HG03460 (cell line): Measurements from ENCODE around the gene CLMP.
"Not testable (repeated sequence)": the region's sequence is repeated elsewhere in the genome, so short reads cannot be mapped to it uniquely, and the experiment has no call there.

Source experiments
- ATAC-seq: cut with Tn5 transposase; IDR thresholded peaks from one replicate; pipeline ENCODE4 v1.9.1; 2021; ENCODE audit not compliant: unreplicated experiment

CLMP gene

GRCh38 chr11:123139206-123139605 lies 55.8 kb downstream of the CLMP start:
- no peak for ATAC-seq

GRCh38 chr11:123137431-123138224 lies 57.4 kb downstream of the CLMP start:
- ATAC-seq = no peak

- no peak for ATAC-seq
Observed at GRCh38 chr11:123135863-123136446, 59.1 kb downstream of the CLMP start.

DNA sequence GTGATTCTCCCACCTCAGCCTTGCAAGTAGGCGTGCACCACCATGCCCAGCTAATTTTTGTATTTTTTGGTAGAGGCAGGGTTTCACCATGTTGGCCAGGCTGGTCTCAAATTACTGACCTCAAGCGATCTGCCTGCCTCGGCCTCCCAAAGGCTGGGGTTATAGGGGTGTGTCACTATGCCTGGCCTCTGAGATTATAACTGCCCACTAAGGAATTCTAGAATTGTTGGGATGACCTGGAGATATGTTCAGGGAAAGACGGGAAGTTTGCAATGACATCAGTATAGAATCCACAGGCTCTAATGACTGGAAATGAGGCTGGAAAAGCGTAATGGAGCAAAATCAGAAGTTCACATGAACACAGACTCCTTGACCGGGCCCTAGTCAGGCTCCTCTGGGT lies 62.2 kb downstream of the CLMP start:
- no peak for ATAC-seq

GRCh38 chr11:123132034-123132766 lies 62.8 kb downstream of the CLMP start:
- ATAC-seq = not testable (repeated sequence)

DNA sequence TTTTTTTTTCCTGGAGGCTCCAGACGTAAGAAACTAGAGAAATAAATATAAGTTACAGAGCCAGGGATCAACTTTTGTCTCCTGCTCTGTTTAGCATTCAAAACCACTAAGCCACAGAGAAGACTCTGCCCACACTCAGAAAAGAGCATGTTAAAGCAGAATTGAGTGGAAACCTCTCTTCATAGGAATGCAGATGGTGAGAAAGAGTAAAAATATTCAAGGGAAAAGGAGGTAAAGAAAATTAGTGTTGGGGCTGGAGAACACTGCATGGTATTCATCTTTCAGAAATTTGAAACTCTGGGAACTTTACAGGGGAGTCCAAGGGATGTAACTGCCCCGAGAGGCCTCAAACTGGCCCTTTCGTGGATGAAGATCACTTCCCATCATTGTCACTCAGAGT lies 65.1 kb downstream of the CLMP start:
- ATAC-seq = no peak

DNA sequence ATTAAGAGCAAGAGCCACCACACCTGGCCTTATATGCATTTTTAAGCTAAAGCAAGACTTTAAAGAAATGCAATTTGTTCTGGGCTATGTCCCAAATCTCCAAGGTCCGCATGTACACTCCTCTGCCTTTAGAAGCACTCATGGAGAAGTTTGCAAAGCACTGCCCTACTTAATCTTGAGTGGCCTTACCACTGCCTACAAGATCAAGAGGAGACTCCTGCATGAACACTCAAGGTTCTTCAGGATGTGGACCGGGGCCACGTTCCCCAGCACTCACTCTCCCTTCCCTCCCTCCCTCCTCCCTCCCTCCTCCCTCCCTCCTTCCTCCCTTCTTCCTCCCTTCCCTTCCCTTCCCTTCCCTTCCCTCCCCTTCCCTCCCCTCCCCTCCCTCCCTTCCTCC lies 69.9 kb downstream of the CLMP start:
- ATAC-seq = no peak

DNA sequence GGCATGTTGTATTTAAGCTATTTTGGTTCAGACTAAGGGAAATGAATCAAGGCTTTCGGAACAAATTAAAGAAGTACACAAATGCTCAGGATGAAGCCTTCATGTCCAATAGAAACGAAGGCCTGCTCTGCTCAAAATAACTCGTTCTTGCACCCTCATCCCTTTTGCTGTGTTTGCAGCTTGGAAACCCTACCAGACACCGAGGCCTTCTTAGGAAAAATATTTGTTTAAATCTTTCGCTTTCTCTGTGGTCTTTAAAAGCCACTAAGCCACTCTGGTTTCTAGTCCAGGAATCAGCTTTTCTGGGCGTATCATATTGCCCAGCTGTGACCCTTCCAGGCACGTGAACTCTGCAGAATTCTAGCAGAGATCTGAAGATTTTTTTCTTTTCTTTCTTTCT lies 72.2 kb downstream of the CLMP start:
- no peak for ATAC-seq

- ATAC-seq = no peak
Observed at GRCh38 chr11:123122341-123122740, 72.7 kb downstream of the CLMP start.

DNA sequence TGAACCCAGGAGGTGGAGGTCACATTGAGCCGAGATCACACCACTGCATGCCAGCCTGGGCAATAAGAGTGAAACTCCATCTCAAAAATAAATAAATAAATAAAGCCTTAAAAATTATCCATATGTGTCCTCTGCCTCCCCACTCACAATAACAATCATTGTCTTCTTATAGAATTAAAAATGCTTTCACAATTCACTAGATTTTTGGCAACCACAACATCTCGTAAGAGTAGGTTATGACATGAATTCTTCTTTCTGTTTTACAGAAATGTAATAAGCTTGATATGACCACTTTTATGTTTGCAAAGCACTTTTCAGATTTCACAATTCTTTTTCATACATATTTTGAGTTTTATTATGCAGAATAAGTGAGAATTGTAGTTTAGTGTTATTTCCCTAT lies 78.6 kb downstream of the CLMP start:
- no peak for ATAC-seq

DNA sequence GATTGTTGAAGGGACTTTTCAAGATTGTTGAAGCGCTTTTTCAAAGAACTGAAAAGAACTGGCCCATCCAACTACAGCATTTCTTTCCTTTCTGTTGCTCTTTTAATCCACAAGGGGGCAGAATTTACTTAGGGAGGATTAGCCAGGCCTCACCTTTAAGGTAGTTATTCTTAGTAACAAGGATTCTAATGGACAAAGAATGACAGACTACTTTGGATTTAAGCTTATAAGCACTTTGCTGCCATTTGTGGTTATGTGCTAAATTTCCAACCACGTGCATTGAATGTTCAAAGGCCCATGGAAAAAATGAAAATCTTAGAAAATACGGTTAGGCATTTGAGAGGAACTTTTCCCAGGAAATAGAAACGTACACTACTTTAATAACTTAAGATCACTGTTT lies 83.6 kb downstream of the CLMP start:
- no peak for ATAC-seq

GRCh38 chr11:123110397-123110796 lies 84.7 kb downstream of the CLMP start:
- ATAC-seq = no peak

- no peak for ATAC-seq
Observed at GRCh38 chr11:123107945-123108495, 87.0 kb downstream of the CLMP start.

- ATAC-seq = no peak
Observed at GRCh38 chr11:123104697-123105096, 90.4 kb downstream of the CLMP start.

DNA sequence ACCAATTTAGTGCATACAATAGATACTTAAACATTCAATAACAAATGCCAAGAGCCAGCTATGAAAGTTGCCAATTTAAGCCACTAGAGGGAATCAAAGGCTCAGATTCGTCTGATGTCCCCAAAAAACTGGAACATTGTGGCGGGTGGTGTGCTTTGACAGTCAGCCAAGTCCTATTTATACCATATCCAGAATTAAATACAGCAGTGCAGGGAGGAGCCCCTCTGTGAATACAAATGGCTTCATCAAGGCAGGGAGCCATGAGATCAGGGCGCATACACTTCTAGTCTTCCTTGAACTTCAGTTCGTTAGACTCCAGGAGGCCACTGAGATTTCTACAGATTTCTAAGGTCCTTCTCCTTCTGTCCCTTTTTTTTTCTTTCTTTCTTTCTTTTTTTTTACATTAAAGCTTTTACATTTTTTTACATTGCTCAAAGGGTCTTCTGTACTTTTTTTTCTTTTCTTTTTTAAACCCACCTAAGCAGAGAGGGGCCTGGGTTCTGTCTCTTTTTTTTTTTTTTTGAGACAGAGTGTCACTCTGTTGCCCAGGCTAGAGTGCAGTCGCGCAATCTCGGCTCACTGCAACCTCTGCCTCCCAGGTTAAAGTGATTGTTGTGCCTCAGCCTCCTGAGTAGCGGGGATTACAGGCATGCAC lies 91.6 kb downstream of the CLMP start:
- no peak for ATAC-seq

- ATAC-seq = no peak
Observed at GRCh38 chr11:123100379-123101085, 94.5 kb downstream of the CLMP start.

GRCh38 chr11:123098990-123099389 lies 96.1 kb downstream of the CLMP start:
- no peak for ATAC-seq

GRCh38 chr11:123093739-123094138 lies 101.3 kb downstream of the CLMP start:
- ATAC-seq = no peak

DNA sequence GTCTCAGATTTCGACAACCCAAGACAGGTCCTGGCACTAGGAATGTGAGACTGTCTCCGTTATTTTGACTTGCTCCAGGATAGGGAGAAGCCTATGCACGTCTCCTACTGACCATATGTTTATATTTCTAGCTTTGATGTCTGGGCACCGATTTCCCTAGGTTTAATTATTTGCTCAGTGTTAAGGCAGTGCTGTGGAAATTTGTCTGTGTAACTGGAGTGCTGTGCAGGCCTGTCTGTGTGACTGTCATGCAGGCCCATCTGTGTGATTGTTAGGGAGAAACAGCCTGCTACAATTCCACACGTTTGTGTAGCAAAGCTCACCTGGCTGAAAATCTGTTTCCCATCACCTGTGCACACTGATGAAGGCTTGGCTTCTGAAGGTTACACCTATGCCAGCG lies 103.5 kb downstream of the CLMP start:
- ATAC-seq = no peak

GRCh38 chr11:123090168-123090567 lies 104.9 kb downstream of the CLMP start:
- not testable (repeated sequence) for ATAC-seq

DNA sequence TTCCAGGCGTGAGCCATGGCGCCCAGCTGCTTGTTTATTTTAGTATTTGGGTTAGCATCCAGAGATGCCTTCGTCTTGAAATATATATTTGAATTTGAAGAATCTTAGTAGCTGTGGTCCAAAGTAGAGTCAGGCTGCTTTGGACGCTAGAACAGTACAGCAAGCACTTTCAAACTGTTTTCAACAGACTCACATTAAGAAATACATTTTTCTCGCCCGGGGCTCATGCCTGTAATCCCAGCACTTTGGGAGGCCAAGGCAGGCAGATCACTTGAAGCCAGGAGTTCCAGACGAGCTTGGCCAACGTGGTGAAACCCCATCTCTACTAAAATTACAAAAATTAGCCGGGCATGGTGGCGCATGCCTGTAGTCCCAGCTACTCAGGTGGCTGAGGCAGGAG lies 106.2 kb downstream of the CLMP start:
- not testable (repeated sequence) for ATAC-seq
